SK-N-DZ (cell line): Measurements from ENCODE around the gene ZFPL1. TPM values are rescaled to one million over a fixed set of nuclear protein-coding genes. Genes with fewer than 3 reads are reported as not detected.

ENCODE experiments used
- DNase-seq: peaks from one replicate; pipeline ENCODE4 v3.0.0-alpha.2; 2015; ENCODE audit warnings: low spot score
- polyA plus RNA-seq, 2 experiments: library from polyadenylated mRNA; depleted of rRNA; stranded (reverse); fragments of >200 nt; gene quantifications; 2 replicates each; pipeline ENCODE4 v1.2.3, GENCODE V29; 2014

The ZFPL1 gene
- polyA plus RNA-seq (2014; cell fraction: cytosol; rRNA removed), result 35.6 and 43.3 TPM in 2 replicates
- 59.0 and 71.2 TPM in 2 replicates for polyA plus RNA-seq (2014; cell fraction: nucleus; rRNA removed)

DNA sequence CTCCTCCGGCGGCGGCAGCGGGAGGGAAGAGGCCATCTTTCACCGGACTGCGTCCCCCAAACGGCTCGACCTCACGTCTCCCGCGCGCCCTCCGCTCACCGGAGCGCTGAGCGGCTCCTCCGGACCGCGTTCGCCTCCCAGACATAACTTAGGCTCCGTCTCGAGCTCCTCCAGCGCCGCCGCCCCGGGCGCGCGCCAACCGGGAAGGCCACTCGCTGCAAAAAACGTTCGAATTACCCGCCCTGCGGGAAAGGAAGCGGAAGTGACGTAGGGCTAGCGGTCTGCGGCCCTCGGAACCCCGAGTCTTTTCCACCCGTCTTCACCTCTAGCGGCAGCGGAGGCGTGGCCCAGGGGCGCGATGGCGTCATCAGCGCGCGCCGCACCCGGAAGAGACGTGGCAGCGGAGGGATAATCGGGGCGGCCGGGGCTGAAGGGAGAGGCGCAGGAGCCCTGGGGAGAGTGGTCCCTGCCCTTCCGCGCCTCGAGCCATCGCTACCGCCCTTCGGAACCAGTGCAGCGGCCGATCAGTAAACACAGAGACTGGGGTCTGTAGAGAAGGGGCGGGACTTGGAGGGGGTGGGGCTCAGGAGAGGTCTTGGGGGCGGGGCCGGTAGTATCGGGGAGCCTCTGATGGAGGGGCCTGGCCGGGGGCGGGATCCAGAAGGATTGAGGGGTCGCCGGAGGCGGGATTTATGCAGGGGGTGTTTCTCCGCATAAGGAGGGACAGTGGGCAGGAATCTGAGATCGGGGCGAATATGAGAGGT lies at the start of gene ZFPL1, which contains the start of gene CDCA5:
ZFPL1 (plus strand) TSS at position 389 of the 764 bp plus-strand sequence. CDS start 477 bp downstream, outside the sequence.
CDCA5 (minus strand) TSS at position 207 of the 764 bp plus-strand sequence; CDS start at position 145, 62 bp downstream.
- DNase-seq, result peak; percentile 95

DNA sequence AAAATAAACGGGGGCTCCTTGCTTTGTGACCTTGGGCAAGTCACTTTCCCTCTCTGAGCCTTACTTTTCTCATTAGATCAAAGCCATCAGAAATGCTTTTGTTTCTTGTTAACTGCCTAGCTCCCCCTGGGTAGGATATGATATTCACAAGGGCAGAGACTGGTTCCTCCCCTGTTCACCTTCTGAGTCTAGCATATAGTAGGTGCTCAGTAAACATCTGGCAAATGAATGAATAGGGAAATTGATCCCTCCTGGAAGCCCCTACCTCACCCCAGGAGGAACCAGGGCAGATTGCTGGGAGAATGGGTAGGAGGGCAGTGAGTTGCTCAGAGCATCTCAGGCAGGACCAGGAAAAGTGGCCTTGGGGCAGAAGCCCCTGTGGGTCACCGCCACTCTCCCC lies 49.6 kb upstream of the ZFPL1 start:
- DNase-seq, result no peak

DNA sequence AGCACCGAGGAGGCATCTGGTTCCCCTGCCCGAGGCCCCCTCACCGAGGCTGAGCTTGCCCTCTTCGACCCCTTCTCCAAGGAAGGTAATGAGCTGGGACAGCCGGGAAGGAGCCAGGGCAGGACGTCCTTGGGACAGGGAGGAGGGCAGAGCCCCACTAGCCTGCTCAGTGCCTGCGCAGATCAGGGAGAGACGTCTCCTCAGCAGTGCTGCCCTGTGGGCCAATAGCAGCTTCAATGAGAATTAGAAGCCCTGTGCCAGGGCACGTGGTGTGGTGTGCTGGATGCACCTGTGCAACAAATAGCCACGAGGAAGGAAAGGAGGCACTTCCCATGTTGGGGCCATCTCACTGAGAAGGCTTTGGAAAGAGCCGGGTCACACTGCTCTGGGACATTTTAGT lies 48.4 kb upstream of the ZFPL1 start:
- DNase-seq, result no peak

DNA sequence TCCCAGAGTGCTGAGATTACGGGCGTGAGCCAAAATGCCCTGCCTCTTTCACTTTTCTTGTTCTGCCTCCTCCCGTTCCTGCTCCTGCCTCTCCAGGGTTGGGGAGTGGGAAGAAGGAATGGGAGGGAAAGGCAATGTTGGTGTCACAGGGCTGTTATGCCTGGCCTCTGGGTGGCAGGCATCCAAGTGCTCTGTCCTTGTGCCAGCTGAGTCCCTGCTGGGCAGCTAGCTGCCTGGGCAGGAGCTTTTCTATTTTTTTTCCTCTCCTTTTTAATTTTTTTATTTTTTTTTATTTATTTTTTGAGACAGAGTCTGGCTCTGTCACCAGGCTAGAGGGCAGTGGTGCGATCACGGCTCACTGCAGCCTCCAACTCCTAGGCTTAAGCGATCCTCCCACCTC lies 47.1 kb upstream of the ZFPL1 start:
- no peak for DNase-seq

DNA sequence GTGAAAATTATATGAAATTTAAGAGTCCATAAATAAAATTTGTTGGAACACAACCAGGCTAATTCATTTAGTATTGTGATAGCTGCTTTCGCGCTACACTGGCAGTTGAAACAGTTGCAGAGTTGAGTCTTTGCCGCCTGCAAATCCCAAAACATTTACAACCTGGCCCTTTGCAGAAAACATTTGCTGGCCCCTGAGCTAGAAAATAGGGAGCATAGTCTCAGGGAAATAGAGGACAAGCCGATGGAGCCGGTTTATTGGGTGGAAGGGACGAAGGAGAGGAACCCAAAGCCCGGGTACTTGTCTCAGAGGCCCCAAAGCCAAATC lies 43.5 kb upstream of the ZFPL1 start:
- DNase-seq, result no peak

DNA sequence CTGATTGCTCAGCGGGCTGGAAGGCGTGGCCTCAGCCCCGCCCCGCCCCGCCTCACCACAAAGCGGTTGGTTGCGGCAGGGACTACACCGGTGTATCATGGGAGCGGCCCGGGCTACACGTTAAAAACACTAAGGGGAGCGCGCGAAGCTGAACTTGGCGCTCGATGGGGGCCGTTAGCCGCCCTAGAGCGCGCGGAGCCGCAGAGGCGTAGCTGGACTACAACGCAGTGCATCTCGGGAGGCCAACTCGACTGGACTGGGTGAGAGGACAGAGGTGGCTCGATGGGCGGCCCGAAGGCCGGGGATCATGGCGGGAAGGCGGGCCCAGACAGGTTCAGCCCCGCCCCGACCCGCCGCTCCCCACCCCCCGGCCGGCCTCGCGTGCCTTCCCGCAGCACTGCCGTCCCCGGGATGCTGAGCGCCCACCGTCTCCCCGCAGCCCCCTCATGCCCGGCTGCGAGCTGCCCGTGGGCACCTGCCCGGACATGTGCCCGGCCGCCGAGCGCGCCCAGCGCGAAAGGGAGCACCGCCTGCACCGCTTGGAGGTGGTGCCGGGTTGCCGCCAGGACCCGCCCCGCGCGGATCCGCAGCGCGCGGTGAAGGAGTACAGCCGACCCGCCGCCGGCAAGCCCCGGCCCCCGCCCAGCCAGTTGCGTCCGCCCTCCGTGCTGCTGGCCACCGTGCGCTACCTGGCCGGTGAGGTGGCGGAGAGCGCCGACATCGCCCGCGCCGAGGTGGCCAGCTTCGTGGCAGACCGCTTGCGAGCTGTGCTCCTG lies 43.0 kb upstream of the ZFPL1 start, which contains the start of gene SAC3D1:
SAC3D1 (plus strand) TSS at position 364 of the 776 bp plus-strand sequence; CDS start at position 447, 83 bp downstream.
- DNase-seq, result peak; percentile 98

DNA sequence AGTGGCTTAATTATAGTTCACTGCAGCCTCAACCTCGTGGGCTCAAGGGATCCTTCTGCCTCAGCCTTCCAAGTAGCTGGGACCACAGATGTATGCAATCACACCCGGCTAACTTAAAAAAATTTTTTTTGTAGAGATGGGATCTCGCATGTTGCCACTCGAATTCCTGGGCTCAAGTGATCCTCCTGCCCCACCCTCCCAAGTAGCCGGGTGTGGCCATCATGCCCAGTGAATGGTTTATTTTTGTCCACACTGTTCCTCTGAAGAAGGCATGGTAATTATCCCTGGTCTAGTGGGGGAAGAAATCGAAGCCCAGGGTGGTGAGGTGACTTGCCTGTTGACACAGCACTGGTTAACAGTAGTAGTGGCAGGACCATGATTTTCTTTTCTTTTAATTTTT lies 41.1 kb upstream of the ZFPL1 start:
- no peak for DNase-seq

DNA sequence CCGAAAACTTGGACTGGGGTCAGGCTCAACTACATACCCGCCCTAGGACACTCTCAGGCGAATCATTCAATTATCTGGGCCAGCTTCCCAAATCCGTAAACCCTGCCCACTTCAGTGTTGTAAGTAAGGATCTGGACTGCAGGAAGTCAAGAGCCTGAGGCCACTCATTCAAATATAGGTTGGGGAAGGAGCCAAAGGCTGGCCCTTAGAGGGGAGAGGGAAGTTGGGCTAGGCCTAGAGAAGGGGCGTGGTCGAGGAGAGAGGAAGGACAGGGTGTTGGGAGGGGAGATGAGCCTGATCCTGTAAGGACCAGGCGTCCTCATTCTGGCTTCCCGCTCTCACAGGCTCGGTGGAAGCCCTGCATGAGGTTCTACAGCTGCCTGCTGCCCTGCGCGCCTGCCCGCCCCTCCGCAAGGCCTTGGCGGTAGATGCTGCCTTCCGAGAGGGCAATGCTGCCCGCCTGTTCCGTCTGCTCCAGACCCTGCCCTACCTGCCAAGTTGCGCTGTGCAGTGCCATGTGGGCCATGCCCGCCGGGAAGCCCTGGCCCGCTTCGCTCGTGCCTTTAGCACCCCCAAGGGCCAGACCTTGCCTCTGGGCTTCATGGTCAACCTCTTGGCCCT lies 40.0 kb upstream of the ZFPL1 start:
- DNase-seq, result no peak

DNA sequence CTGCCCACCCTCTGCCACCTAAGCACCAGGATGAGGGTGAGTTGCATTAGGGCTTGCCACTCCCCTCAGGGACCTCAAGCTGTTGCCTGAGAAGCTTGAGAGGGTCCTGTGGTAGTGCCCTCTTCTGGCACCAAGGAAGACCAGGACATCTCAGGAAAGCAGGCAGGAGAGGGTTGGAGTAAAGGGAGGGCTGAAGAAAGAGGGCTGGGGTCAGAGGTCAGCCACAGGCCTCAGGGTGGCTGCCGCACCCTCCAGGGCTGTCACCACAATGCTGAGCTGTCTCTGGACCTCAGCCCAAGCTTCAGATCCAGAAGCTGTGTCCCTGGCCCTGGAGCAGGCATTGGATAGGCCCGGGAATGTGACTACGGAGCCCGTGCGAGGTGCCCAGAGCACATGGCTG lies 39.0 kb upstream of the ZFPL1 start:
- no peak for DNase-seq

DNA sequence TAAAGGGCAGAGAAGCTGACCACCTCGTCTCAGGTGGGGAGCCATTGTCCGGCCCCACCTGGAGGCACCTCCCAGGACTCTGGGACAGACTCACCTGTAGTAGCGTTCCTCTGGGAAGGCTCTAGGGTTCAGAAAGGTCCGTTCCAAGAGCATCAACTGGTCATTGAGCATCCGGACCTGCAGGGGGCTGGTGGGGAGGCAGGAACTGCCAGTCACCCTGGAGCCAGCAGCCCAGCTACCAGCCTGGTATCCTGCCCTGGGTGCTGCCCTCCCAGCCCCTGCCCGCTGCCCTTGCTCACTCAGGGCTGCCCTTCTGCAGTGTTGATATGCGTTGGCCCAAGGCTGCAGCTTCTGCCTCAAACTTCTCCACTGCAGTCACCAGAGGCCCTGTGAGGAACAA lies 38.3 kb upstream of the ZFPL1 start:
- no peak for DNase-seq

DNA sequence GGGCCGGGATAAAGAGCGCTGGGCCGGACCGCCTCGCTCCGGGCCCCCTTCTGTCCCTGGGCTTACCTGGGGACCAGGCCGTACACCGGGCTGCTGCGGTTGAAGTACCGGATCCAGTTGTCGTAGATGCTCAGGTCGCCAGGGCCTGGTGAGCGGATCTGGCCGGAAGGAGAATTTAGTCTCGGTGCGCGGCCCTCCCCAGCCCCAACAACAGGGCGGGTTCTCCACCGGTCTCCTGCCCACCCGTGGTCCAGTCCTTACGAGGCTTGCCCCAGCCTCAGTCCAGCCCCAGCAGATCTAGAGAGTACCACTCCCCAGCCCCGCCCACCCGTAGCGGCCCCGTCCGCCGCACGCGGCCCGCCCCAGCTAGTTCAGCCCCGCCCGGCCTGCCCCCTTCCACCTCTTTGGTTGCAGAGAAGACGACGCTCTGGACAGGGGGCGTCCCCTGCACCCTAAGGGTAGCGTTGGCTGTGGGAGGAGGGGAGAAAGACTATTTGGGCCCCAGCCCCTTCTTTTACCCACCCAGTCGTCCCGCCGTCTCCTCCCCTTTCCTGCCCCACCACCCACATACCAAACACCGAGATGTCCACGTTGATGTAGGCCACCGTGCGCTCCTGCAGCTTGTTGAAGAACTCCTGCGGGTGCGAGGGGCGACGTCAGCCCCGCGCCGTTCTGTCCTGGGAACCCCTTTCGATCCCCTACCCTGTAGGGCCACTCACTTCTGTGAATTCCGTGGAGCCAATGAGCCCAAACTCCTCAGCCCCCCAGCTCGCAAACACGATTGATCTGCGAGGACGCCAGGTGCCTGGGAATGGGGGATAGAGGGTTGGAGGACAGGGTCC lies 36.2 kb upstream of the ZFPL1 start:
- no peak for DNase-seq

DNA sequence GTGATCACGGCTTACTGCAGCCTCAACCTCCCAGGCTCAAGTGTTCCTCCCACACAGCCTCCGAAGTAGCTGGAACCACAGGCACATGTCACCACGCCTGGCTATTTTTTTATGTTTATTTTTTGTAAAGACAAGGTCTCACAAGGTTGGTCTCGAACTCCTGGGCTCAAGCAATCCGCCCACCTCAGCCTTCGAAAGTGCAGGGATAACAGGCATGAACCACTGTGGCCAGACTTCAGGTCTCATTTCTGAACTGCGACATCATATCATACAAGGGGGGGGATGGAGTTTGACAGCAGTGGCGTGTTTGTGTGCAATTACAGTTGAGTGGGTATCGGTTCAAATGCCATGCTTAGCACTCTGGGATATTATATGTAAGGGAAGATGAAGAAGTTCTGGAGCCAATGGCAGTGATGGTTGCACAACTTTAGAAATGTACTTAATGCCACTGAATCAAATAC lies 32.6 kb upstream of the ZFPL1 start:
- no peak for DNase-seq

DNA sequence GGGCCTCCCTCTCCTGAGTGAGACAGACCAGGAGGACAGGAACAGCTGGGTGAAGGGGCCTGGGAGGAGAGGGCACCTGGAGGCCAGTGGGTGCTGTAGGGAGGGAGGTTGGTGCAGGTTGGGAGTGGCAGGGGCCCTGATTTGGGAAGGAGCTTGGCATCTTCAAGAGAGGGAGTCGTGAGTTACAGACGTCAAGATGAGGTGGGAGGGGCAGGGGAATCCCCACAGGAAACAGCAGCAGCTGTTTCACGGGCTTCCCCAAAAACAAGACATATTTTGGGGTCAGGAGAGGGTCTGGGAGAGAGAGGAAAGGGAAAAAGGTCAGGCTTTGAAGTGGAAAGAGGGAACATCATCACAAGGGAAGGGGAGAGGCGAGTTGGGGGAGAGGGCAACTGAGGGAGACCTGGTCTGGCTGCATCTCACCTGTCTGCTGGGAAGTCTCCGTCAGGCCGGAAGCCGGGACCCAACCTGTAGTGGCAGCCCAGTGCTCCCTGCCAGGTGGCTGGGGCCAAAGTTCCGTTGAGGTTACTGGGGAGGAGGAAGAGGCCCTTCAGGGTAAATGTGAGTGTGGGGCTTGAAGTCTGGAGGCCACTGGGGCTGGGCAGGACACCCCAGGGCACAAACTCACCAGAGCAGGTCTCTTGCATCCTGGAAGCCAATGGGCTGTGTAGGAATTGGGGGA lies 30.1 kb upstream of the ZFPL1 start:
- no peak for DNase-seq

DNA sequence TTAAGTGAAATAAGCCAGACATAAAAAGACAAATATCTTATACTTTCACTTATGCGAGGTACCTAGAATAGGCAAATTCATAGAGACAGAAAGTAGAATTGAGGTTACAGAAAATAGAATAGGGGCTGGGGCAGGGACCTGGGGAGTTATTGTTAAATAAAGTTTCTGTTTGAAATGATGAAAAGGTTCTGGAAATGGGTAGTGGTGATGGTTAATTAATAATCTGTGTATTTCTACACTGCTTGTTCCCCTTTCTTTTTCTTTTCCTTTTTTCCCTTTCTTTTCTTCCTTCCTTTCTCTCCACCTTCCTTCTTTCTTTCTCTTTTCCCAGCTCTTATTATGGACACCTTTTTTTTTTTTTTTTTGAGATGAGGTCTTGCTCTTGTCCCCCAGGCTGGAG lies 28.5 kb upstream of the ZFPL1 start:
- DNase-seq, result no peak

DNA sequence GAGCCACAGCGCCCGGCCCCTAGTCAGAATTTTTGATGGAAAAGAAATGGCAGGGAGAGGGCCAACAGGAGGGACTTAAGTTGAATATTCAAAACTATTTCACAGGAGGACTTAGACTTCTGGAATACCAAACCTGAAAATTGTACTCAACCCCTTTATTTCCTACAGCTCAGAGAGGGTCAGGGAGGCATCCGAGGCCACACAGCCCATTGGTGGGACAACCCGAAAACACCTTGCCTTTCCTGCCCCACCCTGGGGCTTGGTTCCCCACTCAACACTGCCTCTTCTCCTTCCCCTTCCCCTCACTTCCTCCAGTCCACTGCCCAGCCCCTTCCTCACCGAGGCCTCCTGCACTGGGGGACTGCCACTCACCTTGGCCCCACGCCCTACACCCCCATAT lies 27.0 kb upstream of the ZFPL1 start:
- no peak for DNase-seq

DNA sequence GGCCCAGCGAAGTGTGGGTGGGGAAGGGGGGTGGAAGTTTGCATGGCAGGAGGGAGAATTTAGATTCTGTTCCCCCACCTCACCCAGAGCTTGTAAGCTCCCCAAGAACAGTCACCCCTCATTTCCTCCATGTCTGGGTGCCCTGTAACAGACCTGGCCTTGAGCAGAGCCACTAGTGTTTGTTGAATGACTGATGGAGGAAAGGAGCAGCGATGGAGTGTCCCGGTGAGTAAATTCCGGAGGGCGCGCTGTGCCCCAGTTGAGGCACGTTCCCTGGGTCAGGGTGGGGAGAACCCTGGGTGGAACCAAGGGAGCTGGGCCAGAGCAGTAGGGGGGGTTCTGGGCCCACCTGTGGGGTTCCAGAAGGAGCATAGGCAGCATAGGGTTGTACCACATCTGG lies 26.5 kb upstream of the ZFPL1 start:
- no peak for DNase-seq

DNA sequence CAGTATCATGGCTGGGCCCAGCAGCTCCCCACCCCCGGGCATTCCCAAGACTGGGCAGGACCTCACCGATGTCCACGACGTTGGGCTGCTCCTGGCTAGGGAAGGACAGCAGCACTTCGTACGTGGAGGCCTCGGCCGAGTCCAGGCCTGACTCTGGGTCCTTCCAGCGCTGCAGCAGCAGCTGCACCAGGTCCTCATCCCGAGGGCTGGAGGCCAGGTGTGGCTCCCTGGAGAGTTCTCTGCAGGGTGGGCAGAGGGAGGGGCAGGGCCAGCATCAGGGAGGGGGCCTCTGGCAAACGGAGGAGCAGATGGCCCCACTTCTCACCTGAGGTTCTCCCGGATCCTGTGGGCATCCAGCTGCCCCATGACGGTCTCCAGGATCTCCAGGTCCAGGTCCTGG lies 26.0 kb upstream of the ZFPL1 start:
- no peak for DNase-seq

DNA sequence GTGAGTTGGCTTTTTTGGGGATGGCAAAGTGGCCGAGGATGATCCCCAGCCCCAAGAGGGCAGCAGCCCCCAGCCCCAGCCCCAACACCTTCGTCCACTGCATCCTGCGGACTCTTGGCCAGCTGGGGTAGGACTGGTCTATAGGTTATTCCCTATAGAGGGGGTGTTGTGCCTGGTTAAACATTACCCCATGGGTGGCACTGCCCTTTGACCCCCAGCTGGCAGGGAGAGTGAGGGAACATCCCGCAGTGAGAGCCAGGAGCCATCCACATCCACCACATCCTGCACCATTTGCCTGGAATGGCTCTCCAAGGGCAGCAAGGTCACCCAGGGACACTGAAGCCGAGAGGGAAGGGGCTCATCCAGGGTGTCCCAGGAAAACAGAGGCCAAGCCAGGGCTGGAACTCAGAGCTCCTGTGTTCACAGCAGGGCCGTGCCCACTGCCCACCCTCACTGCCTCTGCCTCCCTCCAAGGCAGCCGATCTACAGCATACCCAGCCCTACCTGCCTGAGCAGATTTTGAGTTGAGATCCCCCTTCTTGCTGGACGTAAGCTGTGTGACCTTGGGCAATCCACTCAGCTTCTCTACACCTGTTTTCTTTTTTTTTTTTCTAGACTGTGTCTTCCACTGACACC lies 25.5 kb upstream of the ZFPL1 start, which contains the start of gene NAALADL1:
NAALADL1 (minus strand) TSS at position 135 of the 636 bp plus-strand sequence; CDS start at position 103, 32 bp downstream.
- DNase-seq, result no peak

DNA sequence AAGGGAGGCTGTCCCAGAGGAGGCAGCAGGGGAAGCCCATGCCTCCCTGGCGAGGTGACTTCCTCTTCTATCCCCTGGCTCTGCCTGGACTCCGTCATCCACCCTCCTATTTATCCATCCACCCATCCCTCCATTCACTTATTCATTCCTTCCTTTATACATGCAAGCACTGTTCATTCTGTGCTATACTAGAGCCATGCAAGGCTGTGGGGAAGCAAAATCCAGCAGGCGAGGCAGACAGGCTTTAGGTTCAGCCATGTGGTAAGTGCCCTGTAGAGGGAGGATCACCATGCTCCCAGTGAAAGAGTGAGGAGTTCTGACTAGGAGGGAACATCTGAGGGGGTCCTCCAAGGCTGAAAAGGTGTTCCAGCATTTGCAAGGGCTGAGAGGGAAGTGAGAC lies 24.5 kb upstream of the ZFPL1 start:
- no peak for DNase-seq
